Caco-2 (cell line): ENCODE results near the gene PNPLA5. TPM values are rescaled to one million over a fixed set of nuclear protein-coding genes. Genes with fewer than 3 reads are reported as not detected.

Source experiments
- BruUV-seq: library from RNA; stranded (reverse); fragments of 400-500 nt; replicated peaks from 2 replicates; lab custom pipeline; 2021; lab: Mats Ljungman, UMichigan
- CTCF ChIA-PET: fragments of 300-600 bp; sonication (Branson Sonifier 250); formaldehyde crosslinking; loops from one replicate; lab custom pipeline; 2022; ENCODE audit warnings: antibody characterized with exemption; lab: Charles Lee
- POLR2A ChIA-PET: fragments of 300-600 bp; sonication (Branson Sonifier 250); formaldehyde crosslinking; loops from one replicate; lab custom pipeline; 2022; ENCODE audit warnings: antibody characterized with exemption; lab: Charles Lee
- DNase-seq, 2 experiments: peaks; one replicate each; pipeline versions ENCODE4 v3.0.0 to v3.0.0-alpha.2; 2020 to 2022
- H3K27me3 ChIP-seq: replicated peaks from 2 replicates; pipeline ENCODE4 v1.6.0; 2011; ENCODE audit warnings: low read length; ENCODE audit not compliant: control insufficient read depth, insufficient read depth
- H3K36me3 ChIP-seq: 2 replicates; pipeline ENCODE4 v1.5.1; 2011; ENCODE audit warnings: low read length; ENCODE audit not compliant: control insufficient read depth, insufficient read depth
- H3K4me1 ChIP-seq: fragments of 250-450 bp; sonication (Bioruptor Pico); 2 replicates; pipeline ENCODE4 v1.5.1; 2020; ENCODE audit warnings: mild to moderate bottlenecking
- H3K4me3 ChIP-seq: 2 replicates; pipeline ENCODE4 v1.5.1; 2011; ENCODE audit warnings: low read depth, mild to moderate bottlenecking, control low read depth, low read length
- H3K9me3 ChIP-seq: fragments of 250-450 bp; sonication (Bioruptor Pico); 2 replicates; pipeline ENCODE4 v1.5.1; 2020; ENCODE audit warnings: mild to moderate bottlenecking, moderate library complexity
- H3K27ac Mint-ChIP-seq: one replicate; pipeline ENCODE4 v1.8.0; 2022; ENCODE audit warnings: mixed read lengths; ENCODE audit not compliant: unreplicated experiment
- H3K27me3 Mint-ChIP-seq: one replicate; pipeline ENCODE4 v1.8.0; 2022; ENCODE audit warnings: mixed read lengths; ENCODE audit not compliant: insufficient read depth, unreplicated experiment
- H3K36me3 Mint-ChIP-seq: one replicate; pipeline ENCODE4 v1.8.0; 2022; ENCODE audit warnings: mild to moderate bottlenecking, mixed read lengths; ENCODE audit not compliant: insufficient read depth, unreplicated experiment
- H3K4me1 Mint-ChIP-seq: one replicate; pipeline ENCODE4 v1.8.0; 2022; ENCODE audit warnings: low read depth, mixed read lengths; ENCODE audit not compliant: unreplicated experiment
- H3K4me3 Mint-ChIP-seq: one replicate; pipeline ENCODE4 v1.8.0; 2022; ENCODE audit warnings: mild to moderate bottlenecking, moderate library complexity, mixed read lengths; ENCODE audit not compliant: unreplicated experiment
- H3K9me3 Mint-ChIP-seq: one replicate; pipeline ENCODE4 v1.8.0; 2022; ENCODE audit warnings: mixed read lengths; ENCODE audit not compliant: unreplicated experiment
- intact Hi-C: fragments of 100-400 bp; cut with micrococcal nuclease; formaldehyde crosslinking; loops from one replicate; pipeline ENCODE4 v1.10.0; 2022; ENCODE audit not compliant: unreplicated experiment
- total RNA-seq: library from RNA; stranded (reverse); gene quantifications from 2 replicates; pipeline ENCODE4 v1.2.3, GENCODE V29; 2022
- TF ChIP-seq, protein P1 (sequence below), 2 experiments: fragments of 200-600 bp in 1 of 2; IDR thresholded peaks; 1 replicate in 1 of 2; 2 replicates in 1 of 2; pipeline versions ENCODE4 v1.5.1 to v1.8.0; 2011 to 2022; ENCODE audit warnings: antibody characterized with exemption in 1 of 2, control low read depth in 1 of 2, inconsistent platforms in 1 of 2, low read depth in 1 of 2, low read length in 1 of 2, mild to moderate bottlenecking in 1 of 2, moderate library complexity in 1 of 2; ENCODE audit not compliant: insufficient read depth in 1 of 2, severe bottlenecking in 1 of 2, unreplicated experiment in 1 of 2

Gene PNPLA5
- total RNA-seq, 1 experiment from 2014 or later, result not detected

DNA sequence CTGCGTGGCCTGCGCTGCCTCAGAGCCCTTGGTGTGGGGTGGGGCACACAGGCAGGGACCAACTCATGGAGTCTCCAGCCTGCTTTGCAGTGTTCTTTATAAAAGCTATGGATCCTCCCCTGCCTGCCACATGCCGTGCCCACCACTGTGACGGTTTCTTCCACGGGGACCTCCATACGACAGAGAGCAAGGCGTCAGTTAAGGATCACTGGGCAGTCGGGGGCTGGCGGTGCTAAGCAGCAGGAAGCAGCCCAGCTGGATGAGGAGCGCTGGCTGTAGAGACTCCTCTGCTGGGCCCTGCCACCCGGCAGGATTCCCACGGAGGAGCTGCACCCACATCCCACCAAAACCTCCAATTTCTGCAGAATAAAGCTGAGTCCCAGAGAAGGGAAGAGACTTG, 56.6 kb downstream of the PNPLA5 start:
- H3K36me3 Mint-ChIP-seq, result no peaks in the 10 kb centered on the region
- H3K27ac Mint-ChIP-seq, result no peak overlapping the region
- intact Hi-C loops, result no loop called here
- Histone ChIP-seq H3K4me3 (no peak overlapping the region), H3K36me3 (no peaks in the 10 kb centered on the region), H3K9me3 (no peaks in the 10 kb centered on the region), H3K4me1 (no peaks in the 10 kb centered on the region), H3K27me3 (no peaks in the 10 kb centered on the region; the same call in none of the 2 replicates)
- ChIA-PET POLR2A (no interaction called here), CTCF (no interaction called here)
- no peak for DNase-seq
- no peaks in the 10 kb centered on the region for H3K4me1 Mint-ChIP-seq
- TF ChIP-seq, protein P1, sequence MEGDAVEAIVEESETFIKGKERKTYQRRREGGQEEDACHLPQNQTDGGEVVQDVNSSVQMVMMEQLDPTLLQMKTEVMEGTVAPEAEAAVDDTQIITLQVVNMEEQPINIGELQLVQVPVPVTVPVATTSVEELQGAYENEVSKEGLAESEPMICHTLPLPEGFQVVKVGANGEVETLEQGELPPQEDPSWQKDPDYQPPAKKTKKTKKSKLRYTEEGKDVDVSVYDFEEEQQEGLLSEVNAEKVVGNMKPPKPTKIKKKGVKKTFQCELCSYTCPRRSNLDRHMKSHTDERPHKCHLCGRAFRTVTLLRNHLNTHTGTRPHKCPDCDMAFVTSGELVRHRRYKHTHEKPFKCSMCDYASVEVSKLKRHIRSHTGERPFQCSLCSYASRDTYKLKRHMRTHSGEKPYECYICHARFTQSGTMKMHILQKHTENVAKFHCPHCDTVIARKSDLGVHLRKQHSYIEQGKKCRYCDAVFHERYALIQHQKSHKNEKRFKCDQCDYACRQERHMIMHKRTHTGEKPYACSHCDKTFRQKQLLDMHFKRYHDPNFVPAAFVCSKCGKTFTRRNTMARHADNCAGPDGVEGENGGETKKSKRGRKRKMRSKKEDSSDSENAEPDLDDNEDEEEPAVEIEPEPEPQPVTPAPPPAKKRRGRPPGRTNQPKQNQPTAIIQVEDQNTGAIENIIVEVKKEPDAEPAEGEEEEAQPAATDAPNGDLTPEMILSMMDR (IDR thresholded peaks at IDR 0.05; ENCODE audit: insufficient read depth in 1 of 2, low read depth in 1 of 2, low read length in 1 of 2, severe bottlenecking in 1 of 2, unreplicated experiment in 1 of 2), result no peak
- H3K4me3 Mint-ChIP-seq, result no peak overlapping the region
- no peaks in the 10 kb centered on the region for H3K9me3 Mint-ChIP-seq
- H3K27me3 Mint-ChIP-seq, result peaks cover 14% of the 10 kb centered on the region
- no TSS peak for BruUV-seq

DNA sequence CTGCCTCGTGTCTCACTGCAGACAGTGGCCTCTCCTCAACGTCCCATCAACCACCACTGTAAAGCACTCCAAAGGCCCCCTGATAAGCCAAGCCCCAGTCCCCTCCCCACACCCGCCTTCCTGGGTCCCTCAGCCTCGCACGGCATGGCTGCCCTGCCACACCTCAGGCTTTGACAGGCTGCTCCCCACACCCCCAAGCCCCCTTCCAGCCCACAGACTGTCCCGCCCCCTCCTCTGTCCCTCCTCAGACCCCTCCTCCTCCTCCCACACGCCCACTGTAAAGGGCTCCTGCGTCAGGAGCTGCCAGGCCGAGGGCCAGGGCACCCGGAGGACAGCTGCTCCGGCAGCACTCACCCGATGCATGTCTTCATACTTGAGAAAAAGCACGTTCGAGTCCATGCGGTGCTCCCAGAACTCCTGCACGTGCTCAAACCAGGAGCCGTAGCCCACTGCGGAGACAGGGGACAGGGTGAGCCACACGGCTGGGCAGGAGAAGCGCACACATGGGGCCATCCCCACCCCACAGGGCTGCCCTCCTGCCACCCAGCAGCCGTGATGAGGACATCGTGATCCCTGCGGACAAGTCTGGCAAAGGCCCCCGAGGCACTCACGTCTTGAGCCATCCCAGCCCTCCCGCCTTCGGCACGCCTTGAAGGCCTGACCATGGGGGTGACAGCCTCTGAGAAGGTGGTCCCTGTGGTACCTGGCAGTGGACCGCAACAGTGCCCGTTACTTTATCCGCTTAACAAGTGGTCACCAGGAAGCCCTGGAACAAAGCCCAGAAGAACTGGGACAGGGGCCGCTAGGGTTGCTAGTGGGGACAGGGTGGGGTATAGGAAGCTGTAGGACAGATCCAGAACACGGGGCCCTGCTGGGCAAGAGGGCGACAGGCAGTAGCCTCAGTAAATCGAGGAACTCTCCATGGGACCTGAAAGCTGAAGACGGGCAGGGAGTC, 58.2 kb downstream of the PNPLA5 start:
- Mint-ChIP-seq H3K9me3 (no peaks in the 10 kb centered on the region), H3K27me3 (peaks cover 14% of the 10 kb centered on the region), H3K4me1 (no peaks in the 10 kb centered on the region), H3K27ac (no peak overlapping the region), H3K4me3 (no peak overlapping the region), H3K36me3 (no peaks in the 10 kb centered on the region)
- CTCF ChIA-PET, result no interaction called here
- H3K4me1 ChIP-seq, result no peaks in the 10 kb centered on the region
- POLR2A ChIA-PET, result no interaction called here
- no peak for DNase-seq
- TF ChIP-seq, protein P1 (IDR thresholded peaks at IDR 0.05; ENCODE audit: insufficient read depth in 1 of 2, low read depth in 1 of 2, low read length in 1 of 2, severe bottlenecking in 1 of 2, unreplicated experiment in 1 of 2), result no peak
- no peaks in the 10 kb centered on the region; the same call in none of the 2 replicates for H3K27me3 ChIP-seq
- BruUV-seq, result no TSS peak
- intact Hi-C loops, result no loop called here
- H3K9me3 ChIP-seq, result no peaks in the 10 kb centered on the region
- H3K36me3 ChIP-seq, result no peaks in the 10 kb centered on the region
- H3K4me3 ChIP-seq, result no peak overlapping the region

DNA sequence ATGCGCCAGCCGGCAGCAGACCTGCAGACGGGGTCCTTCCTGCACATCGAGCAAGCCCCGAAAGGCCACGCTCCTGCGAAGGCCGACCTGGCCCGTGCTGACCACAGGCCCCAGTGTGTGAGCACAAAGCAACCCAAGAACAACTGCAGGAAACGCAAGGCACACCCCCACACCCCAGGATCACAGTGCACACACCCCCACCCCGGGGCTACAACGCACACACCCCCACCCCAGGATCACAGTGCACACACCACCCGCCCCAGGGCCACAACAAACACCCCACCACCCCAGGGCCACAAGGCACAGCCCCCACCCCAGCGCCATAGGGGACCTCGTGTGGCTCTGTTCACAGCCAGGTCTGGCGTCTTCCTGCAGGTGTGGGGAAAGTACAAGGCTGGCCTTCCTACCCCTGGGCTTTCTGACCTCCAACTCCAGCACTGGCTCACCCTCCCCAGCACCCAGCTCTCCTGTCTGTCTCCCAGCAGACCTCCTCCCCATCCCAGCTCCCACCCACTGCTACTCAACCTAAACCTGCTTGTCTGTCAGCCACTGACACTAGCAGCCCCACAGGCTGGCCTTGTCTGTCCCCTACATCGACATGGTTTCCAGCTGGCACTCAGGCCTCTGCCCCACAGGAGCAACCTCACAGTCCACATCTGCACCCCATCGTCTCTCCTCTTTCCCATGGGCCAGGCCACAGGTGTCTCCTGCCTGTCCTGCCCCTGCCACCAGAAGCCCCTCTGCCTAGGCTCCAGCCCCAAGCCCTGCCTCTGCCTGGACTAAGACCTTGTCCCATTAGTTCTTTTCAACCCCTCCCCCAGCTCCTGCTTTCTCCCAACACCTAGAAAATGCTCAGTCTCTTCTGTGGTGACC, 59.2 kb downstream of the PNPLA5 start:
- H3K4me3 ChIP-seq, result no peak overlapping the region
- H3K27me3 ChIP-seq, result no peaks in the 10 kb centered on the region; the same call in none of the 2 replicates
- TF ChIP-seq, protein P1 (IDR thresholded peaks at IDR 0.05; ENCODE audit: insufficient read depth in 1 of 2, low read depth in 1 of 2, low read length in 1 of 2, severe bottlenecking in 1 of 2, unreplicated experiment in 1 of 2), result no peak
- no peaks in the 10 kb centered on the region for H3K4me1 ChIP-seq
- no peaks in the 10 kb centered on the region for H3K36me3 ChIP-seq
- H3K27me3 Mint-ChIP-seq, result peaks cover 15% of the 10 kb centered on the region
- no peak overlapping the region for H3K4me3 Mint-ChIP-seq
- BruUV-seq, result no TSS peak
- H3K27ac Mint-ChIP-seq, result no peak overlapping the region
- no peaks in the 10 kb centered on the region for H3K9me3 ChIP-seq
- H3K36me3 Mint-ChIP-seq, result no peaks in the 10 kb centered on the region
- intact Hi-C loops, result no loop called here
- DNase-seq, result no peak
- no peaks in the 10 kb centered on the region for H3K9me3 Mint-ChIP-seq
- H3K4me1 Mint-ChIP-seq, result no peaks in the 10 kb centered on the region
- ChIA-PET POLR2A (no interaction called here), CTCF (no interaction called here)
